SJCRH30 (cell line): ENCODE data around the gene TUBB2B. TPM values are rescaled to one million over a fixed set of nuclear protein-coding genes. Genes with fewer than 3 reads are reported as not detected.
A peak's percentile ranks its signal among the peaks of the same experiment; 100 is the strongest.
"Not testable (repeated sequence)": the region's sequence is repeated elsewhere in the genome, so short reads cannot be mapped to it uniquely, and the experiment has no call there.

ENCODE experiments used
- DNase-seq, 2 experiments: peaks; one replicate each; pipeline ENCODE4 v3.0.0-alpha.2; 2015 to 2020
- H3K27ac ChIP-seq: fragments of 250-450 bp; sonication (Bioruptor Pico); 2 replicates; pipeline ENCODE4 v1.5.1; 2020; ENCODE audit warnings: mild to moderate bottlenecking, moderate library complexity
- H3K27me3 ChIP-seq: fragments of 250-450 bp; sonication (Bioruptor Pico); 2 replicates; pipeline ENCODE4 v1.5.1; 2020; ENCODE audit warnings: mild to moderate bottlenecking, moderate library complexity
- H3K36me3 ChIP-seq: fragments of 250-450 bp; sonication (Bioruptor Pico); 2 replicates; pipeline ENCODE4 v1.5.1; 2020; ENCODE audit warnings: mild to moderate bottlenecking, moderate library complexity
- H3K4me1 ChIP-seq: fragments of 250-450 bp; sonication (Bioruptor Pico); 2 replicates; pipeline ENCODE4 v1.5.1; 2020; ENCODE audit warnings: mild to moderate bottlenecking, moderate library complexity
- H3K4me3 ChIP-seq: fragments of 250-450 bp; sonication (Bioruptor Pico); 2 replicates; pipeline ENCODE4 v1.5.1; 2020; ENCODE audit warnings: mild to moderate bottlenecking, moderate library complexity
- H3K9me3 ChIP-seq: fragments of 250-450 bp; sonication (Bioruptor Pico); replicated peaks from 2 replicates; pipeline ENCODE4 v1.5.1; 2020; ENCODE audit warnings: mild to moderate bottlenecking, moderate library complexity
- total RNA-seq: library from RNA; depleted of rRNA; stranded (reverse); fragments of >200 nt; shearing (Covaris generic); gene quantifications from 2 replicates; pipeline ENCODE4 v1.2.3, GENCODE V29; 2014

Gene TUBB2B
- total RNA-seq, 1 experiment from 2014 or later: 57.9 TPM

GRCh38 chr6:3249821-3250220 is 22.4 kb upstream of the TUBB2B start:
- no peaks in the 10 kb centered on the region for H3K36me3 ChIP-seq
- no peak for DNase-seq
- no peaks in the 10 kb centered on the region; the same call in 1 of the 2 replicates for H3K4me1 ChIP-seq
- H3K27me3 ChIP-seq: no peaks in the 10 kb centered on the region
- H3K9me3 ChIP-seq: no peaks in the 10 kb centered on the region
- no peak overlapping the region for H3K27ac ChIP-seq
- no peak overlapping the region for H3K4me3 ChIP-seq

- DNase-seq: peak; percentile 69 to 74
- H3K27me3 ChIP-seq: no peaks in the 10 kb centered on the region
- H3K36me3 ChIP-seq: no peaks in the 10 kb centered on the region
- peak overlapping the region; percentile 50 for H3K4me3 ChIP-seq
- H3K27ac ChIP-seq: peak overlapping the region; percentile 21; the same call in 1 of the 2 replicates
- no peaks in the 10 kb centered on the region for H3K9me3 ChIP-seq
- H3K4me1 ChIP-seq: no peaks in the 10 kb centered on the region; the same call in 1 of the 2 replicates
Measured at GRCh38 chr6:3247255-3248146, 20.0 kb upstream of the TUBB2B start.

DNA sequence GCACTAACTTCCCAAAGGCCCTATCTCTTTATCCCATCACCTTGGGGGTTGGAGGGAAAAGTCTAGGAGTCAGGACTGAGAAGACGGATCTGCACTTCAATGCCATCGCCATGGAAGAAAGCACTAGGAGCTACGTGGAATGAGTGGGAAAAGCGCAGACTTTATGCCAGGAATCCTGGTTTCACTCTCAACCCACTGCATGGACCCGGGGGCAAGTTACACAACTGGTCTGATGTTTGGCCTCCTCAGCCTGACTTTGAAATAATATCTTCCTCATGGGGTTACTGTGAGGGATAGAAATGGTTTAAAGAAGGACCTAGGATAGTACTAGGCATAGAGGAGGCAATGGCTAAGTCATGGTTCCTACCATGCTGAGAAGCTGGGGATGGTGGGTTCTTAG is 17.8 kb upstream of the TUBB2B start:
- Histone ChIP-seq H3K36me3 (no peaks in the 10 kb centered on the region), H3K27ac (no peak overlapping the region), H3K4me3 (no peak overlapping the region), H3K4me1 (no peaks in the 10 kb centered on the region; the same call in 1 of the 2 replicates), H3K9me3 (no peaks in the 10 kb centered on the region), H3K27me3 (no peaks in the 10 kb centered on the region)
- no peak for DNase-seq

DNA sequence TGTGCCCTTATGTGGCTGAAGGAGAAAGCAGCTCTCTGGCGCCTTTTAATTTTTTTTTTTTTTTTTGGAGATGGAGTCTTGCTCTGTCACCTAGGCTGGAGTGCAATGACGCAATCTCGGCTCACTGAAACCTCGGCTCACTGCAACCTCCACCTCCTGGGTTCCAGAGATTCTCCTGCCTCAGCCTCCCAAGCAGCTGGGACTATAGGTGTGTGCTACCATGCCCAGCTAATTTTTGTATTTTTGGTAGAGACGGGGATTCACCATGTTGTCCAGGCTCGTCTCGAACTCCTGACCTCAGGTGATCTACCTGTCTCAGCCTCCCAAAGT is 17.3 kb upstream of the TUBB2B start:
- not testable (repeated sequence) for DNase-seq, H3K27ac ChIP-seq, H3K4me3 ChIP-seq, H3K4me1 ChIP-seq, H3K36me3 ChIP-seq, H3K9me3 ChIP-seq, H3K27me3 ChIP-seq

GRCh38 chr6:3244003-3244831 is 16.8 kb upstream of the TUBB2B start:
- H3K4me1 ChIP-seq: no peaks in the 10 kb centered on the region
- H3K27ac ChIP-seq: no peak overlapping the region
- DNase-seq: no peak
- no peaks in the 10 kb centered on the region for H3K36me3 ChIP-seq
- no peak overlapping the region for H3K4me3 ChIP-seq
- H3K9me3 ChIP-seq: no peaks in the 10 kb centered on the region
- H3K27me3 ChIP-seq: no peaks in the 10 kb centered on the region

DNA sequence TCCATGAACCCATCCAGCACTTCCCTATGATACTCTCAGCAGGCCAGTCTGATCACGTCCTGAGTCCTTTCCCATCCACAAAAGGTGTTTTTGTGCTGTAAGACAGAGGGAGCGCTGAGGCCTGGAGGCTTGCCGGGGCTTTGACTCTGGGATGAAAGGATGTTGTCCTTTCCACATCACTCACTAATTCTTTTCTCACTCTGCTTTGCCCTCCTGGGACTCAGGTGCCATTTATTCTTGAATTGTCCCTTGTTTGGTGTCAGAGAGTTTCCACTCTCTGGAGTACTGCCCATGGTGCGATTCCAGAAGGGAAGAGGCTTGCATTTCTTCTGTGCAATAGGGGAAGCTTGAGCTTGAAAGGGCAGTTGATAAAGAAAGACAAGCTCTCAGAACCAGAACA is 15.3 kb upstream of the TUBB2B start:
- DNase-seq: no peak
- Histone ChIP-seq H3K9me3 (no peaks in the 10 kb centered on the region), H3K27me3 (no peaks in the 10 kb centered on the region), H3K36me3 (no peaks in the 10 kb centered on the region), H3K4me1 (peaks cover 5% of the 10 kb centered on the region; the same call in 1 of the 2 replicates), H3K27ac (no peak overlapping the region), H3K4me3 (no peak overlapping the region)

DNA sequence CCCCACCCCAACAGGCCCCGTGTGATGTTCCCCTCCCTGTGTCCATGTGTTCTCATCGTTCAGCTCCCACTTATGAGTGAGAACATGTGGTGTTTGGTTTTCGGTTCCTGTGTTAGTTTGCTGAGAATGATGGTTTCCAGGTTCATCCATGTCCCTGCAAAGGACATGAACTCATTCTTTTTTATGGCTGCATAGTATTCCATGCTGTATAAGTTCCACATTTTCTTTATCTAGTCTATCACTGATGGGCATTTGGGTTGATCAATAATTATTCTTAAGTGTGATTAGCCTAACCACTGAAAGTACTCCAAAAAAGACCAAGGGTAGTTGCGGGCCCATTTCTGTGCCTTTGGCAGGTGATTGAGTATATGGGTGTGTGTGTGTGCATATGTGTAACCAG is 14.3 kb upstream of the TUBB2B start:
- not testable (repeated sequence) for H3K9me3 ChIP-seq, H3K4me3 ChIP-seq, H3K36me3 ChIP-seq, H3K27ac ChIP-seq, H3K4me1 ChIP-seq, H3K27me3 ChIP-seq, DNase-seq

DNA sequence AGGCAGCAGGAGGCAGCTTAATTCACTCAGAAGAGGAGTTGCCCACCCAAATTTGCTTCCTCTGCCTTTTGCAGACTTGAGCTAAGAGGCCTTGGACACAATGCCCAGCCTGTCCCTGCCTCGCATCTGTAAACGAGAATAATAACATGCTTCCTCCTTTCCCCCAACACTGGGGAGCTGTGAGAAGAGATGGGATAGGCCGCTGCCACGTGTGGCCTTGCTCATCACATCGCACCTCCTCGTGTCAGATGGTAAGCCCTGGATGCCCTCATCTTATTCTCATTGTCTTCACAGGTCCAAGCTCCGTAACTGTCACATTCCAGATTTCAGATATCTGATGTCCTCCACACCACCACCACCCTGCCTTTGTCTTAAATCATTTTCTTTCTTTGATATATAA is 13.1 kb upstream of the TUBB2B start:
- Histone ChIP-seq H3K4me1 (peaks cover 5% of the 10 kb centered on the region; the same call in 1 of the 2 replicates), H3K27ac (no peak overlapping the region), H3K9me3 (no peaks in the 10 kb centered on the region), H3K36me3 (no peaks in the 10 kb centered on the region), H3K4me3 (no peak overlapping the region), H3K27me3 (no peaks in the 10 kb centered on the region)
- DNase-seq: no peak

GRCh38 chr6:3239110-3239830 is 11.8 kb upstream of the TUBB2B start:
- H3K4me3 ChIP-seq: no peak overlapping the region
- no peaks in the 10 kb centered on the region for H3K36me3 ChIP-seq
- no peak for DNase-seq
- H3K27ac ChIP-seq: no peak overlapping the region
- no peaks in the 10 kb centered on the region for H3K27me3 ChIP-seq
- no peaks in the 10 kb centered on the region for H3K9me3 ChIP-seq
- H3K4me1 ChIP-seq: peaks cover 5% of the 10 kb centered on the region; the same call in 1 of the 2 replicates

GRCh38 chr6:3237761-3238662 is 10.6 kb upstream of the TUBB2B start:
- H3K9me3 ChIP-seq: no peaks in the 10 kb centered on the region
- no peaks in the 10 kb centered on the region for H3K27me3 ChIP-seq
- peak overlapping the region; percentile 66 for H3K27ac ChIP-seq
- H3K36me3 ChIP-seq: no peaks in the 10 kb centered on the region
- peak; percentile 74 to 75 for DNase-seq
- H3K4me1 ChIP-seq: peaks cover 5% of the 10 kb centered on the region; the same call in 1 of the 2 replicates
- H3K4me3 ChIP-seq: peak overlapping the region; percentile 11

- no peak for DNase-seq
- H3K4me3 ChIP-seq: no peak overlapping the region
- H3K27me3 ChIP-seq: no peaks in the 10 kb centered on the region
- peaks cover 5% of the 10 kb centered on the region; the same call in 1 of the 2 replicates for H3K4me1 ChIP-seq
- H3K36me3 ChIP-seq: no peaks in the 10 kb centered on the region
- no peaks in the 10 kb centered on the region for H3K9me3 ChIP-seq
- H3K27ac ChIP-seq: no peak overlapping the region
Measured at GRCh38 chr6:3236005-3236404, 8.6 kb upstream of the TUBB2B start.

- H3K4me3 ChIP-seq: no peak overlapping the region
- no peak for DNase-seq
- H3K36me3 ChIP-seq: no peaks in the 10 kb centered on the region
- no peak overlapping the region for H3K27ac ChIP-seq
- no peaks in the 10 kb centered on the region for H3K27me3 ChIP-seq
- H3K9me3 ChIP-seq: no peaks in the 10 kb centered on the region
- H3K4me1 ChIP-seq: peaks cover 5% of the 10 kb centered on the region
Measured at GRCh38 chr6:3235486-3235885, 8.0 kb upstream of the TUBB2B start.

DNA sequence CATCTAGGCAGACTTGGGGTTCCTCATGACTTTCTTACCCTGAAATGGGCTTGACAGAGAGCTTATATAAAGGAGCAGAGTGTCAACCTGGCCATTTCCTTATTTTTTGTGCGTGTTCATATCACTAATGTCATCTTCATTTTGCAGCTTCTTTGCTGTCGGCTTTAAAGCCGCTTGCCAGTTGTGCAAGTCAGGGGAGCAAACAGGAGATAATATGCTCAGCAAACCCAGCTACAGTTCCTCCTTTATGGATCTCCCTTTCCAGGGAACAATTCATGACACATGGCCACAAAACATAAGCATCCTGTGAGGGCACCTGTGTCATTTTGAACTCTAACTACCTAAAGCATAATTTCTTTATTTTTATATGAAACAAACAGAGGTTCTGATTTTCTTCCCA is 6.5 kb upstream of the TUBB2B start:
- H3K27ac ChIP-seq: no peak overlapping the region
- H3K27me3 ChIP-seq: peaks cover 7% of the 10 kb centered on the region; the same call in 1 of the 2 replicates
- no peak overlapping the region for H3K4me3 ChIP-seq
- no peaks in the 10 kb centered on the region for H3K9me3 ChIP-seq
- DNase-seq: no peak
- H3K36me3 ChIP-seq: no peaks in the 10 kb centered on the region
- peaks cover 7% of the 10 kb centered on the region for H3K4me1 ChIP-seq

DNA sequence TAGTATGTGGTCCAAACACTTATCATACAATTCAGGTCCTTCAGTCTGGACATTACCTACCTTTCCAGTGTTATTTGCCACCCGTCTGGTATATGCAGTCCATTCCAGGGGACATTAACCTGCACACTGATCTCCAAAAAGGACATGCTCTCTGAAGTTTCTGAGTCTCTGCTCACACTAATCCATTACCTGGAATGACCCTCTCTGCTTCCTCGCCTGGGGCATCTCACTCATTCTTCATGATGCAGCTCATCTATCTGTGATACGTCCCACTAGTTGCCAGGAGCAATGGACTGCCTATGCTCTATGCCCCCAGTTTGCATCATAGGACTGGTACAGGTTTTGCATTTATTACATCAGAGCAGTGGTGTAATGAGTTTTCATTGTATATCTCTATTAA is 5.9 kb upstream of the TUBB2B start:
- Histone ChIP-seq H3K36me3 (no peaks in the 10 kb centered on the region), H3K4me3 (no peak overlapping the region), H3K9me3 (no peaks in the 10 kb centered on the region), H3K4me1 (peaks cover 6% of the 10 kb centered on the region), H3K27ac (no peak overlapping the region), H3K27me3 (peaks cover 9% of the 10 kb centered on the region; the same call in 1 of the 2 replicates)
- no peak for DNase-seq
